Measurements from ENCODE around the gene AMER2. TPM values are rescaled to one million over a fixed set of nuclear protein-coding genes. Genes with fewer than 3 reads are reported as not detected.

The AMER2 gene
- total RNA-seq, 4 donors from 2014 or later: under 0.01 to 0.17 TPM; not detected in 2

GRCh38 chr13:25175026-25175425 is 2.9 kb upstream of the AMER2 start:
- WGBS: 82% methylated on average over 9 of the region's 9 CpGs
- peak; percentile 62 for DNase-seq (ENCODE audit: extremely low spot score)
- Histone ChIP-seq H3K9me3 (peaks cover 0 to 5% (median 0%) of the 10 kb centered on the region in 4 donors), H3K27me3 (peaks cover 0 to 94% (median 27%) of the 10 kb centered on the region in 4 donors), H3K27ac (replicated peaks in 1 of 4) (no peak overlapping the region), H3K36me3 (no peaks in the 10 kb centered on the region), H3K4me3 (no peak overlapping the region), H3K4me1 (peaks cover 0 to 19% (median 16%) of the 10 kb centered on the region in 4 donors)
- TF ChIP-seq POLR2A (IDR thresholded peaks at IDR 0.05; ENCODE audit: low read depth) (no peak), EP300 (IDR thresholded peaks at IDR 0.05) (no peak)
- intact Hi-C loops (cut with DNase I): no loop called here

GRCh38 chr13:25174304-25174703 is 2.2 kb upstream of the AMER2 start:
- Histone ChIP-seq H3K9me3 (no peaks in the 10 kb centered on the region), H3K4me3 (no peak overlapping the region), H3K27ac (replicated peaks in 1 of 4) (no peak overlapping the region), H3K4me1 (peaks cover 0 to 19% (median 16%) of the 10 kb centered on the region in 4 donors), H3K36me3 (no peaks in the 10 kb centered on the region), H3K27me3 (peaks cover 0 to 95% (median 29%) of the 10 kb centered on the region in 4 donors)
- no peak for DNase-seq (ENCODE audit: extremely low spot score)
- intact Hi-C loops (cut with DNase I): no loop called here
- TF ChIP-seq EP300 (IDR thresholded peaks at IDR 0.05) (no peak), CTCF (IDR thresholded peaks at IDR 0.05) (no peak), POLR2AphosphoS5 (IDR thresholded peaks at IDR 0.05) (no peak), POLR2A (IDR thresholded peaks at IDR 0.05; ENCODE audit: low read depth) (no peak)
- 73% methylated on average over 4 of the region's 4 CpGs for WGBS

- TF ChIP-seq POLR2A (IDR thresholded peaks at IDR 0.05; ENCODE audit: low read depth): no peak
- no peak for TF ChIP-seq EP300 (IDR thresholded peaks at IDR 0.05)
- TF ChIP-seq POLR2AphosphoS5 (IDR thresholded peaks at IDR 0.05): no peak
- Histone ChIP-seq H3K4me1 (peaks cover 0 to 19% (median 16%) of the 10 kb centered on the region in 4 donors), H3K27me3 (peaks cover 0 to 83% (median 29%) of the 10 kb centered on the region in 4 donors), H3K36me3 (no peaks in the 10 kb centered on the region), H3K4me3 (peak overlapping the region in 1 of 4 donors; percentile 43), H3K27ac (replicated peaks in 1 of 4) (no peak overlapping the region), H3K9me3 (no peaks in the 10 kb centered on the region)
- intact Hi-C loops (cut with DNase I): no loop called here
- peak; percentile 72 for DNase-seq (ENCODE audit: extremely low spot score)
- 61% methylated on average over 4 of the region's 6 CpGs for WGBS
These were observed 179 bp upstream of the AMER2 start for GRCh38 chr13:25172303-25172630.

- Histone ChIP-seq H3K27ac (replicated peaks in 1 of 4) (no peak overlapping the region), H3K9me3 (no peaks in the 10 kb centered on the region), H3K4me1 (peaks cover 0 to 19% (median 16%) of the 10 kb centered on the region in 4 donors), H3K27me3 (peaks cover 0 to 78% (median 29%) of the 10 kb centered on the region in 4 donors), H3K36me3 (no peaks in the 10 kb centered on the region), H3K4me3 (peak overlapping the region; percentile 37 to 52 (median 44))
- TF ChIP-seq CTCF (IDR thresholded peaks at IDR 0.05) (no peak), POLR2A (IDR thresholded peaks at IDR 0.05; ENCODE audit: low read depth) (no peak), POLR2AphosphoS5 (IDR thresholded peaks at IDR 0.05) (no peak), EP300 (IDR thresholded peaks at IDR 0.05) (no peak)
- DNase-seq (ENCODE audit: extremely low spot score): no peak
- intact Hi-C loops (cut with DNase I): no loop called here
- WGBS: 3% methylated on average over 17 of the region's 36 CpGs
These were observed 945 bp downstream of the AMER2 start for GRCh38 chr13:25171170-25171516.

- TF ChIP-seq EP300 (IDR thresholded peaks at IDR 0.05) (no peak), POLR2AphosphoS5 (IDR thresholded peaks at IDR 0.05) (no peak), POLR2A (IDR thresholded peaks at IDR 0.05; ENCODE audit: low read depth) (no peak), CTCF (IDR thresholded peaks at IDR 0.05) (no peak)
- Histone ChIP-seq H3K27me3 (peaks cover 0 to 73% (median 29%) of the 10 kb centered on the region in 4 donors), H3K4me3 (peak overlapping the region; percentile 37 to 52 (median 44)), H3K27ac (replicated peaks in 1 of 4) (no peak overlapping the region), H3K9me3 (no peaks in the 10 kb centered on the region), H3K4me1 (peaks cover 0 to 19% (median 16%) of the 10 kb centered on the region in 4 donors), H3K36me3 (no peaks in the 10 kb centered on the region)
- DNase-seq (ENCODE audit: extremely low spot score): no peak
- intact Hi-C loops (cut with DNase I): no loop called here
- WGBS: 0% methylated on average over 9 of the region's 75 CpGs
These were observed 1.5 kb downstream of the AMER2 start for GRCh38 chr13:25170554-25171111.
